ENCODE data around the gene INSIG1. TPM values are rescaled to one million over a fixed set of nuclear protein-coding genes. Genes with fewer than 3 reads are reported as not detected.

The INSIG1 gene
- polyA plus RNA-seq, 2 donors, result 17.7 to 40.3 TPM

GRCh38 chr7:155351120-155351870 is 53.6 kb downstream of the INSIG1 start:
- Histone ChIP-seq H3K36me3 (ENCODE audit: control insufficient read depth in 2 of 2, insufficient read depth in 2 of 2, low read length in 1 of 2) (no peaks in the 10 kb centered on the region), H3K4me3 (ENCODE audit: low read depth in 1 of 2, low read length in 2 of 2) (no peak overlapping the region), H3K4me1 (ENCODE audit: control insufficient read depth in 2 of 2, insufficient read depth in 2 of 2, low read length in 1 of 2) (peaks cover 0 to 2% of the 10 kb centered on the region in 2 donors), H3K9me3 (ENCODE audit: control insufficient read depth in 2 of 2, insufficient read depth in 1 of 2, low read depth in 1 of 2, low read length in 1 of 2) (peaks cover 2% of the 10 kb centered on the region in 2 donors), H3K27ac (ENCODE audit: low read depth in 2 of 2, low read length in 1 of 2) (no peak overlapping the region), H3K27me3 (ENCODE audit: control insufficient read depth in 1 of 2, insufficient read depth in 2 of 2, low read length in 2 of 2) (no peaks in the 10 kb centered on the region)
- 85 to 87% methylated on average over 14 of the region's 14 CpGs for WGBS, 2 donors

- Histone ChIP-seq H3K4me1 (ENCODE audit: control insufficient read depth in 2 of 2, insufficient read depth in 2 of 2, low read length in 1 of 2) (peaks cover 0 to 2% of the 10 kb centered on the region in 2 donors), H3K4me3 (ENCODE audit: low read depth in 1 of 2, low read length in 2 of 2) (no peak overlapping the region), H3K27ac (ENCODE audit: low read depth in 2 of 2, low read length in 1 of 2) (no peak overlapping the region), H3K36me3 (ENCODE audit: control insufficient read depth in 2 of 2, insufficient read depth in 2 of 2, low read length in 1 of 2) (no peaks in the 10 kb centered on the region), H3K9me3 (ENCODE audit: control insufficient read depth in 2 of 2, insufficient read depth in 1 of 2, low read depth in 1 of 2, low read length in 1 of 2) (peaks cover 2% of the 10 kb centered on the region in 2 donors), H3K27me3 (ENCODE audit: control insufficient read depth in 1 of 2, insufficient read depth in 2 of 2, low read length in 2 of 2) (no peaks in the 10 kb centered on the region)
- WGBS, 2 donors, result 74 to 80% methylated on average over 21 of the region's 21 CpGs
Measured at GRCh38 chr7:155352076-155352752, 54.5 kb downstream of the INSIG1 start.

GRCh38 chr7:155352753-155353115 is 55.1 kb downstream of the INSIG1 start:
- Histone ChIP-seq H3K27me3 (ENCODE audit: control insufficient read depth in 1 of 2, insufficient read depth in 2 of 2, low read length in 2 of 2) (no peaks in the 10 kb centered on the region), H3K4me3 (ENCODE audit: low read depth in 1 of 2, low read length in 2 of 2) (no peak overlapping the region), H3K4me1 (ENCODE audit: control insufficient read depth in 2 of 2, insufficient read depth in 2 of 2, low read length in 1 of 2) (peaks cover 0 to 2% of the 10 kb centered on the region in 2 donors), H3K36me3 (ENCODE audit: control insufficient read depth in 2 of 2, insufficient read depth in 2 of 2, low read length in 1 of 2) (no peaks in the 10 kb centered on the region), H3K9me3 (ENCODE audit: control insufficient read depth in 2 of 2, insufficient read depth in 1 of 2, low read depth in 1 of 2, low read length in 1 of 2) (peaks cover 2% of the 10 kb centered on the region in 2 donors), H3K27ac (ENCODE audit: low read depth in 2 of 2, low read length in 1 of 2) (no peak overlapping the region)
- 83 to 84% methylated on average over 5 of the region's 5 CpGs for WGBS, 2 donors

- no peaks in the 10 kb centered on the region for H3K36me3 ChIP-seq (ENCODE audit: control insufficient read depth in 2 of 2, insufficient read depth in 2 of 2, low read length in 1 of 2)
- H3K27ac ChIP-seq (ENCODE audit: low read depth in 2 of 2, low read length in 1 of 2), result no peak overlapping the region
- peaks cover 0 to 2% of the 10 kb centered on the region in 2 donors for H3K4me1 ChIP-seq (ENCODE audit: control insufficient read depth in 2 of 2, insufficient read depth in 2 of 2, low read length in 1 of 2)
- H3K9me3 ChIP-seq (ENCODE audit: control insufficient read depth in 2 of 2, insufficient read depth in 1 of 2, low read depth in 1 of 2, low read length in 1 of 2), result peaks cover 2% of the 10 kb centered on the region in 2 donors
- H3K27me3 ChIP-seq (ENCODE audit: control insufficient read depth in 1 of 2, insufficient read depth in 2 of 2, low read length in 2 of 2), result no peaks in the 10 kb centered on the region
- WGBS, 2 donors, result 53 to 55% methylated on average over 9 of the region's 9 CpGs
- no peak overlapping the region for H3K4me3 ChIP-seq (ENCODE audit: low read depth in 1 of 2, low read length in 2 of 2)
Measured at GRCh38 chr7:155353256-155353897, 55.7 kb downstream of the INSIG1 start.

- WGBS, 2 donors, result 77% methylated on average over 20 of the region's 20 CpGs
- Histone ChIP-seq H3K4me1 (ENCODE audit: control insufficient read depth in 2 of 2, insufficient read depth in 2 of 2, low read length in 1 of 2) (peaks cover 0 to 2% of the 10 kb centered on the region in 2 donors), H3K36me3 (ENCODE audit: control insufficient read depth in 2 of 2, insufficient read depth in 2 of 2, low read length in 1 of 2) (no peaks in the 10 kb centered on the region), H3K9me3 (ENCODE audit: control insufficient read depth in 2 of 2, insufficient read depth in 1 of 2, low read depth in 1 of 2, low read length in 1 of 2) (peaks cover under 1 to 2% of the 10 kb centered on the region in 2 donors), H3K4me3 (ENCODE audit: low read depth in 1 of 2, low read length in 2 of 2) (no peak overlapping the region), H3K27me3 (ENCODE audit: control insufficient read depth in 1 of 2, insufficient read depth in 2 of 2, low read length in 2 of 2) (no peaks in the 10 kb centered on the region), H3K27ac (ENCODE audit: low read depth in 2 of 2, low read length in 1 of 2) (no peak overlapping the region)
Measured at GRCh38 chr7:155354371-155355048, 56.8 kb downstream of the INSIG1 start.

GRCh38 chr7:155355176-155355575 is 57.5 kb downstream of the INSIG1 start:
- H3K27me3 ChIP-seq (ENCODE audit: control insufficient read depth in 1 of 2, insufficient read depth in 2 of 2, low read length in 2 of 2), result no peaks in the 10 kb centered on the region
- 77 to 78% methylated on average over 11 of the region's 11 CpGs for WGBS, 2 donors
- no peak overlapping the region for H3K4me3 ChIP-seq (ENCODE audit: low read depth in 1 of 2, low read length in 2 of 2)

GRCh38 chr7:155355745-155356144 is 58.1 kb downstream of the INSIG1 start:
- no peak overlapping the region for H3K27ac ChIP-seq (ENCODE audit: low read depth in 2 of 2, low read length in 1 of 2)
- peaks cover 0 to 2% of the 10 kb centered on the region in 2 donors for H3K9me3 ChIP-seq (ENCODE audit: control insufficient read depth in 2 of 2, insufficient read depth in 1 of 2, low read depth in 1 of 2, low read length in 1 of 2)
- H3K4me3 ChIP-seq (ENCODE audit: low read depth in 1 of 2, low read length in 2 of 2), result no peak overlapping the region
- peaks cover 0 to 2% of the 10 kb centered on the region in 2 donors for H3K4me1 ChIP-seq (ENCODE audit: control insufficient read depth in 2 of 2, insufficient read depth in 2 of 2, low read length in 1 of 2)
- H3K36me3 ChIP-seq (ENCODE audit: control insufficient read depth in 2 of 2, insufficient read depth in 2 of 2, low read length in 1 of 2), result no peaks in the 10 kb centered on the region
- WGBS, 2 donors, result 76 to 80% methylated on average over 8 of the region's 8 CpGs
- H3K27me3 ChIP-seq (ENCODE audit: control insufficient read depth in 1 of 2, insufficient read depth in 2 of 2, low read length in 2 of 2), result no peaks in the 10 kb centered on the region

More at GRCh38 chr7:155355176-155355575, 57.5 kb downstream of the INSIG1 start:
- H3K9me3 ChIP-seq (ENCODE audit: control insufficient read depth in 2 of 2, insufficient read depth in 1 of 2, low read depth in 1 of 2, low read length in 1 of 2), result peaks cover 0 to 2% of the 10 kb centered on the region in 2 donors
- no peaks in the 10 kb centered on the region for H3K36me3 ChIP-seq (ENCODE audit: control insufficient read depth in 2 of 2, insufficient read depth in 2 of 2, low read length in 1 of 2)
- no peak overlapping the region for H3K27ac ChIP-seq (ENCODE audit: low read depth in 2 of 2, low read length in 1 of 2)
- peaks cover 0 to 2% of the 10 kb centered on the region in 2 donors for H3K4me1 ChIP-seq (ENCODE audit: control insufficient read depth in 2 of 2, insufficient read depth in 2 of 2, low read length in 1 of 2)

GRCh38 chr7:155356323-155357105 is 58.8 kb downstream of the INSIG1 start:
- 43 to 44% methylated on average over 14 of the region's 14 CpGs for WGBS, 2 donors
- H3K9me3 ChIP-seq (ENCODE audit: control insufficient read depth in 2 of 2, insufficient read depth in 1 of 2, low read depth in 1 of 2, low read length in 1 of 2), result peaks cover 0 to 2% of the 10 kb centered on the region in 2 donors
- H3K4me1 ChIP-seq (ENCODE audit: control insufficient read depth in 2 of 2, insufficient read depth in 2 of 2, low read length in 1 of 2), result peaks cover 0 to 2% of the 10 kb centered on the region in 2 donors
- no peak overlapping the region for H3K27ac ChIP-seq (ENCODE audit: low read depth in 2 of 2, low read length in 1 of 2)
- no peak overlapping the region for H3K4me3 ChIP-seq (ENCODE audit: low read depth in 1 of 2, low read length in 2 of 2)
- H3K36me3 ChIP-seq (ENCODE audit: control insufficient read depth in 2 of 2, insufficient read depth in 2 of 2, low read length in 1 of 2), result no peaks in the 10 kb centered on the region
- H3K27me3 ChIP-seq (ENCODE audit: control insufficient read depth in 1 of 2, insufficient read depth in 2 of 2, low read length in 2 of 2), result peaks cover 0 to 2% of the 10 kb centered on the region in 2 donors
